Activated naive CD8-positive, alpha-beta T cell (primary cell): ENCODE results near the gene ALS2CL.

Source experiments
- H3K27ac Mint-ChIP-seq: one replicate; pipeline ENCODE4 v1.8.0; 2021; ENCODE audit warnings: mixed read lengths
- H3K27me3 Mint-ChIP-seq: one replicate; pipeline ENCODE4 v1.8.0; 2021; ENCODE audit warnings: mixed read lengths
- H3K36me3 Mint-ChIP-seq: one replicate; pipeline ENCODE4 v1.8.0; 2021; ENCODE audit warnings: mixed read lengths
- H3K4me1 Mint-ChIP-seq: one replicate; pipeline ENCODE4 v1.8.0; 2021; ENCODE audit warnings: low read depth, mixed read lengths
- H3K4me3 Mint-ChIP-seq: one replicate; pipeline ENCODE4 v1.8.0; 2021; ENCODE audit warnings: mild to moderate bottlenecking, mixed read lengths
- H3K9me3 Mint-ChIP-seq: one replicate; pipeline ENCODE4 v1.8.0; 2021; ENCODE audit warnings: low read depth, mixed read lengths

Gene ALS2CL

GRCh38 chr3:46628901-46629369 is 64.5 kb downstream of the ALS2CL start:
- Mint-ChIP-seq H3K27me3 (no peaks in the 10 kb centered on the region), H3K9me3 (no peaks in the 10 kb centered on the region), H3K27ac (peak overlapping the region; percentile 43), H3K4me1 (peaks cover 19% of the 10 kb centered on the region), H3K4me3 (peak overlapping the region; percentile 64), H3K36me3 (no peaks in the 10 kb centered on the region)

- Mint-ChIP-seq H3K4me1 (peaks cover 19% of the 10 kb centered on the region), H3K36me3 (no peaks in the 10 kb centered on the region), H3K27ac (no peak overlapping the region), H3K4me3 (no peak overlapping the region), H3K27me3 (no peaks in the 10 kb centered on the region), H3K9me3 (no peaks in the 10 kb centered on the region)
Observed at GRCh38 chr3:46627078-46627477, 66.4 kb downstream of the ALS2CL start.

- Mint-ChIP-seq H3K36me3 (no peaks in the 10 kb centered on the region), H3K27me3 (no peaks in the 10 kb centered on the region), H3K9me3 (no peaks in the 10 kb centered on the region), H3K4me3 (no peak overlapping the region), H3K27ac (no peak overlapping the region), H3K4me1 (peaks cover 19% of the 10 kb centered on the region)
Observed at GRCh38 chr3:46626039-46626438, 67.4 kb downstream of the ALS2CL start.

GRCh38 chr3:46624975-46625490 is 68.4 kb downstream of the ALS2CL start:
- Mint-ChIP-seq H3K4me1 (peaks cover 15% of the 10 kb centered on the region), H3K27me3 (no peaks in the 10 kb centered on the region), H3K27ac (no peak overlapping the region), H3K36me3 (no peaks in the 10 kb centered on the region), H3K9me3 (no peaks in the 10 kb centered on the region), H3K4me3 (no peak overlapping the region)

GRCh38 chr3:46624533-46624932 is 68.9 kb downstream of the ALS2CL start:
- Mint-ChIP-seq H3K27ac (no peak overlapping the region), H3K9me3 (no peaks in the 10 kb centered on the region), H3K4me3 (no peak overlapping the region), H3K27me3 (no peaks in the 10 kb centered on the region), H3K4me1 (peaks cover 10% of the 10 kb centered on the region), H3K36me3 (no peaks in the 10 kb centered on the region)

- no peak overlapping the region for H3K4me3 Mint-ChIP-seq
- H3K27me3 Mint-ChIP-seq = peaks cover 3% of the 10 kb centered on the region
Observed at GRCh38 chr3:46619845-46620778, 73.4 kb downstream of the ALS2CL start.

More at GRCh38 chr3:46619845-46620778, 73.4 kb downstream of the ALS2CL start:
- Mint-ChIP-seq H3K4me1 (no peaks in the 10 kb centered on the region), H3K27ac (no peak overlapping the region), H3K36me3 (no peaks in the 10 kb centered on the region), H3K9me3 (no peaks in the 10 kb centered on the region)
